H1 (cell line): Measurements from ENCODE around the gene ZNF622. TPM values are rescaled to one million over a fixed set of nuclear protein-coding genes. Genes with fewer than 3 reads are reported as not detected.

Source experiments
- CTCF ChIA-PET: fragments of 300-600 bp; sonication (Branson Sonifier 250); formaldehyde crosslinking; loops from one replicate; lab custom pipeline; 2021; ENCODE audit not compliant: partially characterized antibody; lab: Charles Lee
- POLR2A ChIA-PET: fragments of 300-600 bp; sonication (Branson Sonifier 250); formaldehyde crosslinking; loops from one replicate; lab custom pipeline; 2021; ENCODE audit warnings: inconsistent platforms; ENCODE audit not compliant: partially characterized antibody; lab: Charles Lee
- DNase-seq, 2 experiments: peaks; one replicate each; pipeline versions ENCODE4 v3.0.0 to v3.0.0-alpha.2; 2010 to 2022; ENCODE audit warnings: low spot score in 2 of 2, low read depth in 1 of 2, mixed read lengths in 1 of 2
- FAIRE-seq: peaks from 2 replicates; lab custom pipeline; 2011; peaks lifted over from hg19 to GRCh38; lab: Jason Lieb, UNC
- H2AFZ ChIP-seq: 2 replicates; pipeline ENCODE4 v1.8.1; 2012; ENCODE audit warnings: low read length, inconsistent platforms
- H2AK5ac ChIP-seq: 2 replicates; pipeline ENCODE4 v1.6.1; 2013; ENCODE audit warnings: low read depth, low read length
- H2BK120ac ChIP-seq: replicated peaks from 2 replicates; pipeline ENCODE3; 2013; ENCODE audit warnings: low read depth, low read length, inconsistent platforms
- H2BK12ac ChIP-seq: 2 replicates; pipeline ENCODE4 v1.6.1; 2013; ENCODE audit warnings: low read depth, low read length
- H2BK15ac ChIP-seq: 2 replicates; pipeline ENCODE4 v1.6.1; 2013; ENCODE audit warnings: low read length
- H2BK20ac ChIP-seq: 2 replicates; pipeline ENCODE4 v1.6.1; 2013; ENCODE audit warnings: low read length
- H2BK5ac ChIP-seq: 2 replicates; pipeline ENCODE4 v1.6.1; 2013; ENCODE audit warnings: low read depth, low read length
- H3K14ac ChIP-seq: 2 replicates; pipeline ENCODE4 v1.6.1; 2013; ENCODE audit warnings: inconsistent platforms; ENCODE audit not compliant: insufficient read length
- H3K18ac ChIP-seq: 2 replicates; pipeline ENCODE4 v1.6.1; 2013; ENCODE audit warnings: low read length; ENCODE audit errors: extremely low read depth
- H3K23ac ChIP-seq: 2 replicates; pipeline ENCODE4 v1.6.1; 2013; ENCODE audit warnings: inconsistent platforms; ENCODE audit not compliant: insufficient read length
- H3K23me2 ChIP-seq: 2 replicates; pipeline ENCODE4 v1.6.1; 2013; ENCODE audit warnings: low read depth, low read length
- H3K27ac ChIP-seq: 2 replicates; pipeline ENCODE4 v1.6.1; 2011; ENCODE audit warnings: low read depth, low read length, inconsistent platforms
- H3K27me3 ChIP-seq, 4 experiments: replicated peaks in 1 of 4; 1 replicate in 1 of 4; 2 replicates in 3 of 4; pipeline versions ENCODE4 v1.6.1 to v1.8.1; 2011 to 2013; ENCODE audit warnings: low read length in 3 of 4, mild to moderate bottlenecking in 3 of 4, inconsistent platforms in 2 of 4, mixed read lengths in 2 of 4, moderate library complexity in 1 of 4; ENCODE audit not compliant: control insufficient read depth in 3 of 4, insufficient read depth in 3 of 4; ENCODE audit errors: extremely low read depth in 1 of 4
- H3K36me3 ChIP-seq, 4 experiments: 2 replicates each; pipeline versions ENCODE4 v1.6.1 to v1.8.1; 2011 to 2013; ENCODE audit warnings: mild to moderate bottlenecking in 4 of 4, low read length in 3 of 4, moderate library complexity in 2 of 4, control low read depth in 1 of 4, inconsistent platforms in 1 of 4; ENCODE audit not compliant: insufficient read depth in 4 of 4, control insufficient read depth in 2 of 4
- H3K4ac ChIP-seq: replicated peaks from 2 replicates; pipeline ENCODE3; 2013; ENCODE audit warnings: low read length, low read depth, mixed read lengths, inconsistent platforms; ENCODE audit not compliant: insufficient read length
- H3K4me1 ChIP-seq, 4 experiments: replicated peaks in 1 of 4; 1 replicate in 1 of 4; 2 replicates in 3 of 4; pipeline versions ENCODE4 v1.6.1 to v1.8.1; 2011 to 2013; ENCODE audit warnings: low read length in 3 of 4, inconsistent platforms in 2 of 4, mixed read lengths in 1 of 4; ENCODE audit not compliant: insufficient read depth in 4 of 4, control insufficient read depth in 3 of 4
- H3K4me2 ChIP-seq, 2 experiments: 2 replicates each; pipeline versions ENCODE4 v1.6.1 to v1.8.1; 2011 to 2013; ENCODE audit warnings: low read depth in 2 of 2, low read length in 2 of 2, control low read depth in 1 of 2, inconsistent platforms in 1 of 2, mild to moderate bottlenecking in 1 of 2; ENCODE audit not compliant: insufficient read depth in 1 of 2
- H3K4me3 ChIP-seq, 4 experiments: fragments of 200-600, 300-600 bp in 1 of 4; sonication (generic), shearing (Covaris generic), sonication (Bioruptor Twin) in 1 of 4; 2 replicates each; pipeline versions ENCODE4 v1.5.1 to v1.8.1; 2011 to 2016; ENCODE audit warnings: low read length in 4 of 4, low read depth in 3 of 4, control low read depth in 2 of 4, inconsistent platforms in 2 of 4, mild to moderate bottlenecking in 2 of 4, mixed read lengths in 1 of 4, moderate library complexity in 1 of 4; ENCODE audit not compliant: insufficient read depth in 2 of 4; ENCODE audit errors: extremely low read depth in 1 of 4
- H3K56ac ChIP-seq: replicated peaks from 2 replicates; pipeline ENCODE3; 2013; ENCODE audit warnings: low read depth, mild to moderate bottlenecking, mixed read lengths, low read length, inconsistent platforms; ENCODE audit not compliant: insufficient read length
- H3K79me1 ChIP-seq: 2 replicates; pipeline ENCODE4 v1.6.1; 2013; ENCODE audit warnings: low read depth, low read length, control low read depth
- H3K79me2 ChIP-seq, 2 experiments: 2 replicates each; pipeline versions ENCODE4 v1.6.1 to v1.8.1; 2012 to 2013; ENCODE audit warnings: low read length in 2 of 2, mild to moderate bottlenecking in 2 of 2, inconsistent platforms in 1 of 2; ENCODE audit not compliant: insufficient read depth in 2 of 2, control insufficient read depth in 1 of 2
- H3K9ac ChIP-seq, 4 experiments: replicated peaks in 1 of 4; 1 replicate in 1 of 4; 2 replicates in 3 of 4; pipeline versions ENCODE4 v1.6.1 to v1.8.1; 2011 to 2013; ENCODE audit warnings: low read depth in 3 of 4, low read length in 3 of 4, control low read depth in 2 of 4, mild to moderate bottlenecking in 2 of 4, moderate library complexity in 2 of 4, inconsistent platforms in 1 of 4; ENCODE audit errors: extremely low read depth in 1 of 4
- H3K9me3 ChIP-seq, 2 experiments: 2 replicates each; pipeline versions ENCODE4 v1.6.1 to v1.8.1; 2012 to 2013; ENCODE audit warnings: mild to moderate bottlenecking in 2 of 2, moderate library complexity in 2 of 2, control low read depth in 1 of 2, inconsistent platforms in 1 of 2, low read depth in 1 of 2, low read length in 1 of 2, mixed read lengths in 1 of 2; ENCODE audit not compliant: insufficient read depth in 2 of 2
- H4K20me1 ChIP-seq, 2 experiments: replicated peaks in 1 of 2; 2 replicates each; pipeline versions ENCODE3 to v1.8.1; 2011 to 2013; ENCODE audit warnings: inconsistent platforms in 2 of 2, low read length in 2 of 2, mild to moderate bottlenecking in 1 of 2; ENCODE audit not compliant: insufficient read depth in 2 of 2, control insufficient read depth in 1 of 2
- H4K5ac ChIP-seq: 2 replicates; pipeline ENCODE4 v1.6.1; 2013; ENCODE audit warnings: low read length, low read depth, mixed read lengths, inconsistent platforms; ENCODE audit not compliant: insufficient read length
- H4K8ac ChIP-seq: 2 replicates; pipeline ENCODE4 v1.8.0; 2013; ENCODE audit warnings: mild to moderate bottlenecking, moderate library complexity, low read length, inconsistent platforms; ENCODE audit not compliant: insufficient read depth; ENCODE audit errors: extremely low read depth
- H4K91ac ChIP-seq: replicated peaks from 2 replicates; pipeline ENCODE3; 2013; ENCODE audit warnings: low read length, mixed read lengths, inconsistent platforms; ENCODE audit not compliant: insufficient read length
- ASH2L ChIP-seq: fragments of 200-600, 300-600 bp; sonication (generic); IDR thresholded peaks from one replicate; pipeline ENCODE4 v1.7.1; 2017; ENCODE audit warnings: low read length
- BCL11A ChIP-seq, 2 experiments: IDR thresholded peaks; one replicate each; pipeline ENCODE4 v1.6.1; 2011; ENCODE audit warnings: low read depth in 2 of 2, low read length in 2 of 2, mild to moderate bottlenecking in 2 of 2
- HDAC2 ChIP-seq, 2 experiments: fragments of 300-600 bp in 1 of 2; sonication (generic) in 1 of 2; IDR thresholded peaks; 2 replicates each; pipeline ENCODE4 v1.6.1; 2011 to 2012; ENCODE audit warnings: low read depth in 2 of 2, low read length in 2 of 2, mild to moderate bottlenecking in 2 of 2, moderate library complexity in 2 of 2, borderline replicate concordance in 1 of 2, inconsistent platforms in 1 of 2
- KDM4A ChIP-seq: IDR thresholded peaks from one replicate; pipeline ENCODE4 v1.7.1; 2012; ENCODE audit warnings: low read depth, mild to moderate bottlenecking, moderate library complexity, low read length, inconsistent platforms; ENCODE audit not compliant: severe bottlenecking
- KDM5A ChIP-seq: fragments of 200-600 bp; IDR thresholded peaks from 2 replicates; pipeline ENCODE4 v1.7.1; 2012; ENCODE audit warnings: mild to moderate bottlenecking, low read length, inconsistent platforms, mixed read lengths
- NRF1 ChIP-seq: IDR thresholded peaks from 2 replicates; pipeline ENCODE4 v1.6.1; 2011; ENCODE audit warnings: mild to moderate bottlenecking, low read depth, low read length, improper control_type of control experiment
- SP1 ChIP-seq: IDR thresholded peaks from 2 replicates; pipeline ENCODE4 v1.6.1; 2011; ENCODE audit warnings: low read depth, low read length
- TAF1 ChIP-seq: IDR thresholded peaks from 2 replicates; pipeline ENCODE4 v1.6.1; 2011; ENCODE audit warnings: mild to moderate bottlenecking, low read depth, low read length
- polyA plus RNA-seq, 7 experiments: library from polyadenylated mRNA; depleted of rRNA in 3 of 7; stranded (reverse) in 5 of 7; unstranded in 2 of 7; fragments of >200 nt in 5 of 7; fragments of 200-250 nt in 2 of 7; gene quantifications; 1 replicate in 5 of 7; 2 replicates in 1 of 7; 4 replicates in 1 of 7; pipeline versions ENCODE4 v1.2.1 to v1.2.3, GENCODE V29; 2011 to 2013; ENCODE audit warnings: missing spikeins in 2 of 7, mixed read lengths in 2 of 7
- total RNA-seq: library from RNA; stranded (reverse); fragmentation: NEBNext Ultra II Directional; extraction: Animal tissue kit (Norgen Biotek cat#: 25700); gene quantifications from 2 replicates; pipeline ENCODE4 v1.2.1, GENCODE V29; 2021
- TF ChIP-seq, protein P1 (sequence below): IDR thresholded peaks from 2 replicates; pipeline ENCODE4 v1.6.1; 2011; ENCODE audit warnings: low read depth, mild to moderate bottlenecking, low read length; ENCODE audit not compliant: insufficient read depth

The ZNF622 gene
- total and polyA plus RNA-seq, 2 of the 8 experiments (the other 6 are each of a cell fraction or from before 2014, with no cell fraction given), result 8.8 to 30.8 TPM

DNA sequence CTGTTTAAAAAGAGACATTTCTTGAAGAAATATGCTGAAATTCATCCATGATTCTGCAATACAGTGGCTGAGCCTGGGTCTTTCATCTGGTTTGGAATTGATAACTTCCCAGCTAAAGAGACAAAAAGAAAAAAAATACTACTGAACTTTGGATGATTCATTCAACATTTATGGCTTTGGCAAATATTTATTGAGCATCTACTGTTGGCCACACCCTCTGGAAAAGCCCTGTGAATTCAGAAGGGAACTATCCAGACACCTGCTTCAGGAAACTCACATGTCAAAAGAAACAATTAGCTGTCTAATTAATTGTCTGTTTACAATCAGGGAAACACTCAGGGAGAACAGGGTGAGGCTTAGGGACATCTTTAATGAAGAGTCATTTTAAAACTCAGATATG lies 17.8 kb upstream of the ZNF622 start:
- Histone ChIP-seq H4K20me1 (no peaks in the 10 kb centered on the region), H4K8ac (no peak overlapping the region), H3K79me1 (no peaks in the 10 kb centered on the region)

More for the DNA sequence above, 17.8 kb upstream of the ZNF622 start:
- ChIA-PET CTCF (interaction anchor here (0.5 to 9.7 kb wide), 8 partner anchors 15 to 918 kb away, joined by 3 to 155 read pairs (median 4); no protein-coding TSS in a partner anchor), POLR2A (interaction anchor here (1.2 kb wide), 1 partner anchor 8 kb away, joined by 3 read pairs; no protein-coding TSS in a partner anchor)
- no peak overlapping the region for H3K9ac ChIP-seq
- H3K4ac ChIP-seq, result no peak overlapping the region
- H3K36me3 ChIP-seq, result no peaks in the 10 kb centered on the region
- no peaks in the 10 kb centered on the region for H3K9me3 ChIP-seq
- H3K27me3 ChIP-seq, result no peaks in the 10 kb centered on the region
- no peak for FAIRE-seq
- no peak overlapping the region for H2BK20ac ChIP-seq
- no peaks in the 10 kb centered on the region for H3K23me2 ChIP-seq
- no peaks in the 10 kb centered on the region for H3K4me1 ChIP-seq
- H2BK120ac ChIP-seq, result no peak overlapping the region
- H2BK12ac ChIP-seq, result no peak overlapping the region
- no peak overlapping the region for H2AK5ac ChIP-seq
- no peak overlapping the region for H2BK15ac ChIP-seq
- no peak overlapping the region for H2AFZ ChIP-seq
- TF ChIP-seq ASH2L (no peak), KDM5A (no peak), KDM4A (no peak), TAF1 (no peak), SP1 (no peak), NRF1 (no peak), BCL11A (IDR thresholded peaks at IDR 0.05; ENCODE audit: low read depth in 2 of 2, low read length in 2 of 2) (no peak), HDAC2 (IDR thresholded peaks at IDR 0.05; ENCODE audit: borderline replicate concordance in 1 of 2, low read depth in 2 of 2, low read length in 2 of 2) (no peak)
- TF ChIP-seq, protein P1, sequence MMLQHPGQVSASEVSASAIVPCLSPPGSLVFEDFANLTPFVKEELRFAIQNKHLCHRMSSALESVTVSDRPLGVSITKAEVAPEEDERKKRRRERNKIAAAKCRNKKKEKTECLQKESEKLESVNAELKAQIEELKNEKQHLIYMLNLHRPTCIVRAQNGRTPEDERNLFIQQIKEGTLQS, result no peak
- no peak overlapping the region for H3K14ac ChIP-seq
- H3K56ac ChIP-seq, result no peak overlapping the region
- H4K5ac ChIP-seq, result no peak overlapping the region
- H3K4me3 ChIP-seq, result no peak overlapping the region
- H2BK5ac ChIP-seq, result no peak overlapping the region
- H3K18ac ChIP-seq, result no peak overlapping the region
- no peak overlapping the region for H4K91ac ChIP-seq
- H3K79me2 ChIP-seq, result no peaks in the 10 kb centered on the region
- H3K23ac ChIP-seq, result no peak overlapping the region
- DNase-seq, result no peak
- H3K4me2 ChIP-seq, result no peak overlapping the region
- H3K27ac ChIP-seq, result no peak overlapping the region
